BJ (cell line): Measurements from ENCODE around the gene TRPC4AP. TPM values are rescaled to one million over a fixed set of nuclear protein-coding genes. Genes with fewer than 3 reads are reported as not detected.

Experiments
- CTCF ChIA-PET: fragments of 350-600 bp; formaldehyde crosslinking; extraction: SDS; loops from one replicate; lab custom pipeline; 2021; ENCODE audit warnings: antibody characterized with exemption, inconsistent platforms; lab: Yijun Ruan, JAX
- POLR2A ChIA-PET: fragments of 300-600 bp; sonication (Branson Sonifier 250); formaldehyde crosslinking; extraction: SDS; loops from one replicate; lab custom pipeline; 2021; ENCODE audit warnings: antibody characterized with exemption; lab: Charles Lee
- DNase-seq: peaks from one replicate; pipeline ENCODE4 v3.0.0-alpha.2; 2011; ENCODE audit warnings: low read depth
- H3K27me3 ChIP-seq: 2 replicates; pipeline ENCODE4 v1.6.0; 2011; ENCODE audit warnings: low read length; ENCODE audit not compliant: control insufficient read depth, insufficient read depth
- H3K36me3 ChIP-seq: 2 replicates; pipeline ENCODE4 v1.5.1; 2011; ENCODE audit warnings: low read length; ENCODE audit not compliant: control insufficient read depth, insufficient read depth
- H3K4me3 ChIP-seq: 2 replicates; pipeline ENCODE4 v1.5.1; 2011; ENCODE audit warnings: low read depth, mild to moderate bottlenecking, control low read depth, low read length
- polyA plus RNA-seq: library from polyadenylated mRNA; depleted of rRNA; stranded (reverse); fragments of >200 nt; gene quantifications from 2 replicates; pipeline ENCODE4 v1.2.3, GENCODE V29; 2011
- TF ChIP-seq, protein P1 (sequence below): IDR thresholded peaks from 2 replicates; pipeline ENCODE4 v1.5.1; 2011; ENCODE audit warnings: low read depth, mild to moderate bottlenecking, control low read depth, inconsistent platforms, low read length, moderate library complexity; ENCODE audit not compliant: insufficient read depth

Gene TRPC4AP
- polyA plus RNA-seq, 1 experiment: 111 TPM

- Histone ChIP-seq H3K4me3 (no peak overlapping the region), H3K27me3 (peaks cover 2% of the 10 kb centered on the region; the same call in 1 of the 2 replicates), H3K36me3 (peaks cover 3% of the 10 kb centered on the region; the same call in 1 of the 2 replicates)
- DNase-seq: no peak
- TF ChIP-seq, protein P1, sequence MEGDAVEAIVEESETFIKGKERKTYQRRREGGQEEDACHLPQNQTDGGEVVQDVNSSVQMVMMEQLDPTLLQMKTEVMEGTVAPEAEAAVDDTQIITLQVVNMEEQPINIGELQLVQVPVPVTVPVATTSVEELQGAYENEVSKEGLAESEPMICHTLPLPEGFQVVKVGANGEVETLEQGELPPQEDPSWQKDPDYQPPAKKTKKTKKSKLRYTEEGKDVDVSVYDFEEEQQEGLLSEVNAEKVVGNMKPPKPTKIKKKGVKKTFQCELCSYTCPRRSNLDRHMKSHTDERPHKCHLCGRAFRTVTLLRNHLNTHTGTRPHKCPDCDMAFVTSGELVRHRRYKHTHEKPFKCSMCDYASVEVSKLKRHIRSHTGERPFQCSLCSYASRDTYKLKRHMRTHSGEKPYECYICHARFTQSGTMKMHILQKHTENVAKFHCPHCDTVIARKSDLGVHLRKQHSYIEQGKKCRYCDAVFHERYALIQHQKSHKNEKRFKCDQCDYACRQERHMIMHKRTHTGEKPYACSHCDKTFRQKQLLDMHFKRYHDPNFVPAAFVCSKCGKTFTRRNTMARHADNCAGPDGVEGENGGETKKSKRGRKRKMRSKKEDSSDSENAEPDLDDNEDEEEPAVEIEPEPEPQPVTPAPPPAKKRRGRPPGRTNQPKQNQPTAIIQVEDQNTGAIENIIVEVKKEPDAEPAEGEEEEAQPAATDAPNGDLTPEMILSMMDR: no peak
- CTCF ChIA-PET: no interaction called here
- POLR2A ChIA-PET: no interaction called here
These were observed 102.4 kb downstream of the TRPC4AP start for GRCh38 chr20:34990231-34990630.

DNA sequence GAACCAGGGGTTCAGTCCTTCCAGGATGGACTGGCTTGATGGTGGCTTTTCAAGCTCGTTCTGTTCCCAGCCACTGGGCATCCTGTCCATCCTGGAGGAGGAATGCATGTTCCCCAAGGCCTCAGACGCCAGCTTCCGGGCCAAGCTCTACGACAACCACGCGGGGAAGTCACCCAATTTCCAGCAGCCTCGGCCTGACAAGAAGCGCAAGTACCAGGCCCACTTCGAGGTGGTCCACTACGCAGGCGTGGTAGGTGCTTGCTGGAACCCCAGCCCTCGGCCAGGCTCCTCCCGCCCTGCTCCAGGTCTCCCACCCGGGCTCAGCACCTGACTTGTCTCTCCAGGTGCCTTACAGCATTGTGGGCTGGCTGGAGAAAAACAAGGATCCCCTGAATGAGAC, 102.9 kb downstream of the TRPC4AP start:
- CTCF ChIA-PET: interaction anchor here (1.1 to 1.4 kb wide), 2 partner anchors 8 to 12 kb away, joined by 4 to 7 read pairs; no protein-coding TSS in a partner anchor
- POLR2A ChIA-PET: no interaction called here
- TF ChIP-seq, protein P1: no peak
- Histone ChIP-seq H3K4me3 (no peak overlapping the region), H3K27me3 (peaks cover 2% of the 10 kb centered on the region; the same call in 1 of the 2 replicates), H3K36me3 (peaks cover 3% of the 10 kb centered on the region; the same call in 1 of the 2 replicates)
- DNase-seq: no peak

GRCh38 chr20:34989118-34989517, 103.5 kb downstream of the TRPC4AP start:
- peaks cover 3% of the 10 kb centered on the region; the same call in 1 of the 2 replicates for H3K36me3 ChIP-seq
- H3K27me3 ChIP-seq: peaks cover 4% of the 10 kb centered on the region
- CTCF ChIA-PET: interaction anchor here (1.1 to 1.4 kb wide), 4 partner anchors 9 to 115 kb away, joined by 4 to 7 read pairs (median 6); no protein-coding TSS in a partner anchor
- POLR2A ChIA-PET: no interaction called here
- TF ChIP-seq, protein P1: no peak
- DNase-seq: no peak
- no peak overlapping the region for H3K4me3 ChIP-seq

DNA sequence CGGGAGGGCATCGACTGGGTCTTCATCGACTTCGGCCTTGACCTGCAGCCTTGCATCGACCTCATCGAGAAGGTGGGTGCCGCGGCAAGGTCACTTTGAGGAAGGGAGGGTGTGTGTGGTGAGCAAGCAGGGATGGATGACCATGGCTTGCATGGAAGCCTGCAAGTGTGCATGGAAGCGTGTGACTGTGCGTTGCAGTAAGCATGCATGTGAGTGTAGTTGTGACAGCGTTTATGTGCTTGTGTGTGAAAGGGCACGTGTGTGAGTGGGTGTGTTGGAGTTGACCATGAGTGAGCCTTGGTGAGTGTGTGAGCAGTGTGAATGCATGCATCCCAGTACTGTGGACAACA, 104.4 kb downstream of the TRPC4AP start:
- POLR2A ChIA-PET: no interaction called here
- CTCF ChIA-PET: interaction anchor here (1.0 to 1.4 kb wide), 4 partner anchors 10 to 115 kb away, joined by 5 to 7 read pairs (median 6); partner anchors contain the start of gene GGT7

More for the DNA sequence above, 104.4 kb downstream of the TRPC4AP start:
- DNase-seq: no peak
- Histone ChIP-seq H3K27me3 (peaks cover 6% of the 10 kb centered on the region), H3K36me3 (no peaks in the 10 kb centered on the region), H3K4me3 (no peak overlapping the region)
- TF ChIP-seq, protein P1: no peak
